Hypothalamus (tissue), 51 donors: ENCODE measurements around the gene GOT1.

ENCODE experiments used
- DNase-seq, 51 donors: peaks; one replicate each; lab custom pipeline; 2025; lab: John Stamatoyannopoulos, UW

GOT1 gene

GRCh38 chr10:99366666-99367065 is 63.8 kb downstream of the GOT1 start:
- DNase-seq = no peak

GRCh38 chr10:99365736-99366135 is 64.7 kb downstream of the GOT1 start:
- DNase-seq = no peak

- DNase-seq = no peak
These were observed 65.1 kb downstream of the GOT1 start for GRCh38 chr10:99365311-99365710.

GRCh38 chr10:99364125-99364524 is 66.3 kb downstream of the GOT1 start:
- DNase-seq = no peak

GRCh38 chr10:99360934-99361333 is 69.5 kb downstream of the GOT1 start:
- DNase-seq = no peak

- DNase-seq = no peak
These were observed 72.3 kb downstream of the GOT1 start for GRCh38 chr10:99358101-99358500.

- no peak for DNase-seq
These were observed 72.7 kb downstream of the GOT1 start for GRCh38 chr10:99357691-99358090.

- DNase-seq = no peak
These were observed 77.2 kb downstream of the GOT1 start for GRCh38 chr10:99353182-99353581.

GRCh38 chr10:99347672-99348071 is 82.8 kb downstream of the GOT1 start:
- no peak for DNase-seq
